ENCODE data around the gene SRRM4. TPM values are rescaled to one million over a fixed set of nuclear protein-coding genes. Genes with fewer than 3 reads are reported as not detected.
"Not testable (repeated sequence)": the region's sequence is repeated elsewhere in the genome, so short reads cannot be mapped to it uniquely, and the experiment has no call there.

The SRRM4 gene
- polyA plus RNA-seq, 4 donors, result 0.01 to 0.19 (median 0.07) TPM

- not testable (repeated sequence) for DNase-seq (ENCODE audit: low read depth in 4 of 4, low spot score in 3 of 4)
Observed at GRCh38 chr12:119008273-119008672, 26.9 kb downstream of the SRRM4 start.

GRCh38 chr12:119008691-119009221 lies 27.4 kb downstream of the SRRM4 start:
- DNase-seq (ENCODE audit: low read depth in 4 of 4, low spot score in 3 of 4), result no peak

GRCh38 chr12:119011231-119011630 lies 29.9 kb downstream of the SRRM4 start:
- DNase-seq (ENCODE audit: low read depth in 4 of 4, low spot score in 3 of 4), result no peak

DNA sequence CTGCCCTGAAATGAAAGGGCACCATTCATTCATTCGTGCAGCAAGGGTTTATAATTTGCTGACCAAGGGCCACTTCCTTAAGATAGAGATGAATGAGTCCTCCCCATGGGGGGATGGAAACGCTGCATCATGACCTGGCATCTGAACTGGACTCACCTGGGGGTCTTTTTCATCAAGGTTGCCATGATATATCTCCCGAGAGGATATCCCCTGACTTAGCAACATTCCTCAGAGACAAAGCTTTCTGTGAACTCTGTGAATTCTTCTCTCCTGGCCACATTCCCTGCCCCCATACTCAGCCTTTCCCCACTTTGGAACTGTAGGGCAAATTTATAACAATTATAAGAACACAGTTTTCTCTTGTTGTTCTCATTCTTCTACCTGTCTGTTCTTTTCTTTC lies 30.8 kb downstream of the SRRM4 start:
- DNase-seq (ENCODE audit: low read depth in 4 of 4, low spot score in 3 of 4), result no peak

GRCh38 chr12:119013023-119013422 lies 31.7 kb downstream of the SRRM4 start:
- no peak for DNase-seq (ENCODE audit: low read depth in 4 of 4, low spot score in 3 of 4)

- DNase-seq (ENCODE audit: low read depth in 4 of 4, low spot score in 3 of 4), result no peak
Observed at GRCh38 chr12:119014368-119014767, 33.0 kb downstream of the SRRM4 start.

- no peak for DNase-seq (ENCODE audit: low read depth in 4 of 4, low spot score in 3 of 4)
Observed at GRCh38 chr12:119016715-119017114, 35.4 kb downstream of the SRRM4 start.

GRCh38 chr12:119019166-119019565 lies 37.8 kb downstream of the SRRM4 start:
- DNase-seq (ENCODE audit: low read depth in 4 of 4, low spot score in 3 of 4), result no peak

DNA sequence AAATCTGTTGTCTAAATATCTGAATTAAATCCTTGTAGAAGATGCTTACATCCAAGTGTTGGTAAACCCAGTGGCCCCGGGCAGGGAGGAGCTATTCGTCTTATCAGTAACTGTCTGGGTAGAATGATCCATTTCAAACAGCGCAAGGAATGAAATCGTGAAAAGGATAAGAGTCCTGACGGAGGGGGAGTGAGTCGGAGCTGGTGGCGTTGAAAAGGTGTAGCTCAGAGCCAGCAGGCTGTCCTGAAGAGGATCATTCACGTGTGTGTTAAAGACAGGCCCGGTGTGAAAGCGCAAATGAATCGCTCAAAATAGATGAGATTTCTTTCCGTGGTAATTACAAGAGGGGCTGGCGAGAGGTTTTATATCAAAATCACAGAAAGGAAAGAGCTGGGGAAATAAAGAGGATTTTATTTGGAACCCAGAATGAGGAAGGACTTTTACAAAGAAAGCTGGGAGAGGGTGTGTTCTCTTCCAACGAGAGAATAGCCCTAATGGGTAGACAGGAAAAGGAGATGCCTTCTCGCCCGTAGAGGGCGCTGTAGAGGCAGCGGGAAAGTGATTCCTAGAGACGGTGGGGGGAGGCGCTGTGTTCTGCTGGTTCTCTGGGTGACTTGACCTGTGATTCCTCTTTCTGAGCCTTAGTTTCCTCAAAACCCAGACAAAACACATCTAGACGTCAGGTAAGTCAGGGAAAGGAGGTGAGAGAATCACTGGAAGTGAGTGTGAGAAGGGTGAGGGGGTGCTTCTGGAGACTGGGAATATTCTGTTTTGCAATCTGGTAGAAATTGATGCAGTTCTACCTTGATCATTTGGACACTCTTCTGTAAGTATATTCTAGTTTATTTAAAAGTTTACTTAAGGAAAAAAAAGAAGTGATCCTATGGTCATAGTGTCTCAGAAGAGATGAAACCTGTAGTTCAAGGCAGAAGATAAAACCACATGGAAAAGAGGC lies 39.3 kb downstream of the SRRM4 start:
- DNase-seq (ENCODE audit: low read depth in 4 of 4, low spot score in 3 of 4), result no peak

DNA sequence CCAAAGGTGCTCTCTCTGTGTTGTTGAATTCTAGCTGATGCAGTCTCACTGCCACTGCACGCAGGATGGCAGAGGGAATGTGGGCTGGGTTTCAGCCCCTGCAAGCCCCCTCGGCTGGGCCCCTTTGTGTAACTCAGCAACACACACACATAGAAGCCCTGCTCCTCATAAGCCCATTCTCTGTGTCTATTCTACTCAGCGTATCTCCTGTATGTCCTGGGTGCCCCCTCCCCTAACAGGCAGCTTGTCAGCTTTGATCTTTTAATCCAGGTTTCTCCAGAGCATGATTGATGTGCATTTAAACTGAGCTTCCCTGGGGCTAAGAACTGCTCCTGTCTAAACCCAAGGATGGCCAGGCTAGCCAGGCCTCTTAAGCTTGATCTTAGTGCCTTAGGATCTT lies 43.0 kb downstream of the SRRM4 start:
- DNase-seq (ENCODE audit: low read depth in 4 of 4, low spot score in 3 of 4), result no peak

DNA sequence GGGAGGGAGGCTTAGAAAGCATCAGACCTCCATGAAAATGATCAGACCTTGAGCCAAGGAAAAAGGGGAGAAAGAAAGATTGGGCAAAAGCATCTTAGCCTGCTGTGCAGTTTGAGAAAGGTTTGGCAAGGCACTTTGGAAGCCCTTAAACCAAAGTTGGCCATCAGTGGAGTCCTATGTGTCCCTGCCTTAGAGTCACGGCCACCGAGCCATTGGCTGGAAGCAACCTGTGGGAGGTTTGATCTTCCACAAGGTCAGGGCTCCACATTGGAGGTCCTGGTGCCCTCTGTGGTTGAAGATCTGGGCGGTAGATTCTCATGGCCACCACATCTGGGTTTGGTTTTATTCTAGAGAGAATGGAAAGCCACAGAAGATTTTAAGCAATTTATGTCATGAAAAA lies 44.4 kb downstream of the SRRM4 start:
- DNase-seq (ENCODE audit: low read depth in 4 of 4, low spot score in 3 of 4), result no peak

GRCh38 chr12:119033332-119033731 lies 52.0 kb downstream of the SRRM4 start:
- not testable (repeated sequence) for DNase-seq (ENCODE audit: low read depth in 4 of 4, low spot score in 3 of 4)

GRCh38 chr12:119036878-119037825 lies 55.8 kb downstream of the SRRM4 start:
- DNase-seq (ENCODE audit: low read depth in 4 of 4, low spot score in 3 of 4), result no peak

DNA sequence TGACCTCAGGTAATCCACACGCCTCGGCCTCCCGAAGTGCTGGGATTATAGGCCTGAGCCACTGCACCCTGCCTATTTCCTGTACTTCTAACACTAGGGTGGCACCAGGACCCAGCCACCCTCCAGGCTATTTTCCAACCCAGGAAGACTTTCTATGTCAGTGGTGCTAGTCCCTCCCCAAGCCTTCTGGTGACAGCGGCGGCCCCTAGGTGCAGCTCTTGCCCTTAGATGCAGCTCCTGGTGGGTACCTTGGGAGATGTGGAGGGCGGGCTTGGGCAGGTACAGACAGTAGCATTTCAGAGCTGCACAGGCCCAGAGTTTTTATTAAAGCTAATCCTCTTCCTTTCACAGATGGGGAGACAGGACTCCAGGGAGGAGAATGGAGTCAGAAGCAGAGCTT lies 62.8 kb downstream of the SRRM4 start:
- DNase-seq (ENCODE audit: low read depth in 4 of 4, low spot score in 3 of 4), result no peak

- no peak for DNase-seq (ENCODE audit: low read depth in 4 of 4, low spot score in 3 of 4)
Observed at GRCh38 chr12:119047641-119048040, 66.3 kb downstream of the SRRM4 start.

- DNase-seq (ENCODE audit: low read depth in 4 of 4, low spot score in 3 of 4), result no peak
Observed at GRCh38 chr12:119050663-119051062, 69.3 kb downstream of the SRRM4 start.

DNA sequence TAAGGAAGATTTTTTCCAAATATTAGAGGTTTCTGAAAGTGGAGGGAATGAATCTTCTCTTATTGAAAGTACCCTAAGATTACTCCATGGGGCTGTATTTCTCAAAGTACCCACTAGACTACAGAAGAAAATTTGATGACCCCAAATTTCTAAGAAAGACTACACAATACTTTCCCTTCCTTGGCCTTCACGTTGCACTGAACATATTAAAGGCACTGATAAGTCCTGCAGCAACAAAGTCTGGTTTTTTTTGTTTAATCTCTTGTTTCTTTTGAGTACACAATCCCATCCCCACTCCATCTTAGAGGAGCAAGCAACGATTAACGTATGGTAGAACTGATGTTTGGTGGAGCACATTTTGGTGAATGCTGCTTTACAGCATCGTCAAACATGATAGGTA lies 70.1 kb downstream of the SRRM4 start:
- DNase-seq (ENCODE audit: low read depth in 4 of 4, low spot score in 3 of 4), result no peak

DNA sequence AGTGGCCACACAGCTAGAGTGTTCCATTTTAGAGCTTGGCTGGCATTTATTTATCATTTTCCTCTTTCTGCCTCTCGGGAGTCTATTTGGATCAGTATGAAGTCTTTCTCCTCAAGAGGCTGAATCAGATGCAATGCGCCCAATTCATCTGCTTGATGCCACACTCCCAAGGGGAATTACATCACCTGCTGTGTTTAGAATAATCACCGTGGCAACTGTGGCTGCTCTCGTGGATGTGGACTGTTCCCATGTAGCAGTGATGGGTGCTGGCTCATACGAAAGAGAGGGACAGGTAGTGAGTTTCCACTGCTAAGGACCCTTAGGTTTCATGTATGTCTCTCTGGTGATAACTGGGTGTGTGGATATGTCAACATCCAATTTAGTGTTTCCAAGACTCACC lies 70.7 kb downstream of the SRRM4 start:
- no peak for DNase-seq (ENCODE audit: low read depth in 4 of 4, low spot score in 3 of 4)

DNA sequence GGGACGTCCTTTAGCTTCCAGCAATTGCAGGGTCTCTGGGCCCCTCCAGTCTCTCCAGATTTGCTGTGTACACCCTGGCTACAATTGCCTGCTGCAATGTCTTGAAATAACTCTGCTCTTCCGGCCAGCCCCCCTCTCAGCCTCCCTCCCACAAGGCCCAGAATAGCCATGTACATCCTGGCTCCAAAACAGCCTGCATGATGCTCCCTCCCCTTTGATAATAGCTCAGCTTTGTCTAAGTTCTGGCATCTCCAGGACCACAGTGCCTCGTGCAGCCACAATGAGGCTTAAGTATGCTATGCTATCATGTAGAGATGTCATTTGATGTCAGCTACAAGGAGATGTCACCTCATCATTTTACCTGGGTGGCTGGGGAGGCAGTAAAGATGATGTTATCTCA lies 74.6 kb downstream of the SRRM4 start:
- no peak for DNase-seq (ENCODE audit: low read depth in 4 of 4, low spot score in 3 of 4)

DNA sequence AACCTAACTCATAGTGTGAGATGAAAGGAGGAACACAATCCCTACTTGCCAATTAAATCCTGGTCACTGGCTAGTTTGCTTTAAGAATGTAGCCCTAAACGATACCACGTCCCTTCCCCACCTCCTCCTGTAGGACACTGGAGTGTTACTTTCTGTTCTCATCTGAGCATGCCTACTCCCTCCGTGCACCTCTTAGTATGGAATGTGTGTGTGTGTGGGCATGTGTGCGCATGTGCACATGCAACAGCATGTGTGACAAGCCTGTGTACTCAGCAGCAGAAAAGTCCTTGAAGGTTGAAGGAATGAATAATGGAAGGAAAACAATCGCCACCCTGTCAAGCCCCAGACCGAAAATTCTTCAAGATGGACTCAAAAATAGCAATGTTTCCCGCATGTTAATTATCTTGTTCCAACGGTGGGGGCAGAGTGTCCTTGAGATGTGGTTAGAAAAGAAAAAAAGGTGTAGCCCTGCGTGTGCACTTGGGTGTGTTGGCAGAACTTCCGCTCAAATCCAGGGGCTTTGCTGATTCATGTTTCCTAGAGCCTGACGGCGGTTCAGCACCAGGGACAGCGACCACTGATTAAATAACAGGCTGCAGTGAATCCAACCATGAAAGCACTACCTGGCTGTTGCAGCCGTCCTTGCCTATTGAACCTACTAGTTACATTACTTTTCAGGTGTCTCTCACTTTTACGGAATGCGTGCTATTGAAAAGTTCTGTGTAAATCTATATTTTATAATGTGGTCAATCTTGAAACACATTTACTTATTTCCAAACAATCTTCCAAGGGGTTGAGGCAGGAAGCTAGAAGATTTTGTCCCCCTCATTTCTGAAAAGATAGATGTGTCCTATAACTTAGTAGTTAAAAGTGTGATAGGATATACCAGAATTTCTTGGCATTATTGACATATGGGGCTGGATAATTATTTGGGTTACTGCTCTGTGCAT lies 79.8 kb downstream of the SRRM4 start:
- peak; percentile 39 to 63 (median 52) for DNase-seq (ENCODE audit: low read depth in 4 of 4, low spot score in 3 of 4)

All from left renal pelvis (tissue), 4 donors.